ENCODE measurements around the gene ROR2.
"Not testable (repeated sequence)": the region's sequence is repeated elsewhere in the genome, so short reads cannot be mapped to it uniquely, and the experiment has no call there.

Gene ROR2

GRCh38 chr9:91659529-91660495 is 290.2 kb downstream of the ROR2 start:
- no peak for DNase-seq

- DNase-seq, result no peak
Measured at GRCh38 chr9:91658513-91659105, 291.4 kb downstream of the ROR2 start.

- no peak for DNase-seq
Measured at GRCh38 chr9:91657501-91657900, 292.5 kb downstream of the ROR2 start.

DNA sequence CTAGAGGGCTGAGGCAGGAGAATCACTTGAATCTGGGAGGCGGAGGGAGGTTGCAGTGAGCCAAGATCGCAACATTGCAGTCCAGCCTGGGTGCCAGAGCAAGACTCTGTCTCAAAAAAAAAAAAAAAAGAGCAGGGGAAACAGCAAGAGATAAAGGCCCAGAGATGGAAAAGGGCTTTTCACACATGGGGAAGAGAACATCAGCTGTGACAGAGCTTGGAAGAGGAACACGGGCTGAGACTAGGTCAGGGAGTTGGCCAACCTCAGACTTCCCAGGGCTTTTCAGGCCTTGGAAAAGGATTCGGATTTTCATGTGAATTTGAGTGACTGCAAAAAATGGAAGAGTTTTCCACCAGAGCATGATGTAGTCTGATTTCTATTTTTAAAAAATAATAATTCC is 294.4 kb downstream of the ROR2 start:
- DNase-seq, result no peak

DNA sequence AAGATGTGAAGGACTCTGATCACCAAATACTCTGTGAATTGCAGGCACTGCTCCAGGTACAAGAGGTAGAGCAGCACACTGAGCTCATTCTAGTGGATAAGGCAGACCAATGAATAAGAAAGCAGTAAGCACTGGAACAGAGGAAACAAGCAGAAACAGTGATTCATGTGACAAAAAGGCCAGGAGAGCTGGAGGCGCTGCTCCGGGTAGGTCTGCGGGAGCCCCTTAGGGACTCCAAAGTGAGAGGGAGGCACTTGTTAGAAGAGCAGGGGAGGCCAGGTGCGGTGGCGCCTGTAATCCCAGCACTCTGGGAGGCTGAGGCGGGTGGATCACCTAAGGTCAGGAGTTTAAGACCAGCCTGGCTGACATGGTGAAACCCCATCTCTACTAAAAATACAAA is 294.8 kb downstream of the ROR2 start:
- DNase-seq, result no peak

DNA sequence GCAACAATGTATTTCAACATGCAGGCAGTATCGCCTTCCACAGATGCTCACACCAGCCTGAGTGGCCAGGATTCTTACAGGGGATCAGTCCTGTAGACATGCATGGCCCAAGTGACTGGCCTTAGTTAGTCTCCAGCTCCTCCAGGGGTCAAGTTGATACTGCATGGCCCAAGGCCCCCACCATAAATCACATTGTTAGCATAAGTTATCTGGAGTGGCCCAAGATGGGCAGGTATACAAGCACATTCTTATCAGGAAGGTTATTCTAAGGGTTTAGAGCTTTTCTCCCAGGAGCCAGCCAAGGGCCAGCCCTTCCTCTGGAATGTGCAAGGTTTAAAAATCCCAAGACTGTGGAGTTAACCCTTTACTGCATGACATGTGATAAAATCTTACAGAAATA is 295.5 kb downstream of the ROR2 start:
- DNase-seq, result no peak

DNA sequence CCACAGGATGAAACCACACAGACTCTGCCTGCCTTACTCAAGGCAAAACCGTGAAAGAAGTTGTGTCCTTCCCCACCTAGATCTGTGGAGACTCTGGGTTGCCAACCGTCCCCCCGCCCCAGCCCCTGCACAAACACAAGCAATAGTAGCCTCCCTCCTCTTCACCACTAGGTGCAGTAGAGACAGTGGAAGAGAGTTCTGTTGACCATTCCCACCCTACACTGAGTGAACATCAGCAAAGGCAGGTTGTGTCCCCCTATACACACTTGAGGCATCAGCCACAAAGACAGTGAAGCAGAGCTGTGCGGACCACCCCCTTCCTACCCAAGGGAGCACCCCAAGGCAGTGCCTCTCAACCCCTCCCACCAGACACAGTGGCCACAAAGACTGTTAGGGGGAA is 302.7 kb downstream of the ROR2 start:
- DNase-seq, result no peak

DNA sequence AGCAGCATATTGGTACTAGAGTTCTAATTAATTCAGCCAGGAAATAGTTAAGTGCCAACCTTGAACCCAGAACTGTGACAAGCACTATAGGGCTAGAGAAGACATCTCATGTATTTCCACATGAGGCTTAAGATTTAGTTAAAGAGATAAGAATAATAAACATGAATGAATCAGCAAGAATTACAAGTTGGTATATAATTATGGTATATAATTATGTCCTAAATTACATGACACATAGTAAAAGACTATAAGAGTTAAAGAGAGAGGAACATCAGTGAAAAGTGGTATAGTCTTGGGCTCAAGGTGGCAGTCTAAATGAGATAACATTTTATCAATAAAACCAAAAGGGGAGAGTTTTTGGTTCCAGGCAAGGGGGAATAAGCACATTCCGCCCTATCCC is 303.3 kb downstream of the ROR2 start:
- no peak for DNase-seq

DNA sequence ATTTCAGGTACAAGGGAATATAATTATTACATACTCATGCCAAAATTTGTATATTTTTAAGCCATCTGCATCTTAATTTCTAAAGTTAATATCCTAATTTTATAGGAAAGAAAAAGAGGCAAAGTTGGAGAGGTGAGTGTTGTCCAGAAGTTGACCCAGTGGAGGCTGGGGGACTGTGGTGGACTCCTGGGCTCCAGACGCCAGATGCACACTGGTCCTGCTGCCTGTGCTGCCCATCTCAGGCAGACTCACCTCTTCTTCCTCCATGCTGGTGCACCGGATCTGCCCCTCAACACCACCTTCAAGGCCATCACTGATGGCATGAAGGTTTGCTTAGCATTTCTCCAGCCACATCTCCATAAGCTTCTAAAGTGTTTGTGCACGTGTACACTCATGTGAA is 305.6 kb downstream of the ROR2 start:
- DNase-seq, result no peak

DNA sequence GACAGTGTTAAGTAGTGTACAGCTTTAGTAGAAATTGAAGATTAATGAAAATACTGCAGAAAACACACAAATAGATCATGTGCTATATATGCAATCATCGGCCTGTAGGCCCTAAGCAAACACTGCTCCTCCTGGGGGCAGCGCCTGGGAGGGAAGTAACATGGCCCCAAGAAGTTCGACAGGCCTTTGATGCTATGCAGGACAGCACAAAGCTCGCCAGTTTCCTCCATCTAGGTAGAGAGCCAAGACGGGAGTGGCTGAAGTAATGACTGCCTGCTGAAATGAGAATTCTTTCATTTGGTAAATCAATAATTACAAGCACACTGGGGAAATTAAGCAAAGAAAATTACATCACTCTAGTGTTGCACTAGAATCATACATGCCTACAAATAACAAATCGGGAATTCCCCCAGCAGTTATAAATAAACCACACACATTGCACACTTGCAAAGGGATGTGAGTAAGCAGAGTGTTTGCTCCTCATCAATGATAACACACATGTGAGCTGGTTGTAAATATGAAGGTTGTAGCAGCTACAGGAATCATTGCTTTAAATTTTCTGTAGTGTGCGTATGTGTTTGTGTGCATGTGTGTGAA is 306.4 kb downstream of the ROR2 start:
- no peak for DNase-seq

DNA sequence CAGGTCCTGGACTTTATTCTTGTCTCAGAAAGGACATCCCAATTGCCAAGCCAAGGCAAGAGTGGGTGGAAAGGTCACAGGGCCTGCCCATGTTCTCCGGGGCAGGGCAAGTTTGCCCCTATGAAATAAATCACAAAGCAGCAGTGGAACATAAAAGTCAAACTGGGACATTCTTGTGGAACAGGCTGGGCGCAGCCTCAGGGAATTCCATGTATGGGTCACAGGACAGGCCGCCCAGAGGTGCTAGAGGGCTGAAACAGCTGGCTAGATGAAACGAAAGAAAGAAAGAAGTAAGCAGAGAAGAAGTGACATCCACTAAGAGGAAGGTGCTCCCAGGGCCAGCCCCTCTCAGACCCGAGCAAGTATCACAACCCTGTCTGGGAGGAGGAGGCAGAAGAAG is 307.3 kb downstream of the ROR2 start:
- no peak for DNase-seq

GRCh38 chr9:91640428-91640827 is 309.6 kb downstream of the ROR2 start:
- DNase-seq, result no peak

- DNase-seq, result no peak
Measured at GRCh38 chr9:91639054-91639453, 311.0 kb downstream of the ROR2 start.

GRCh38 chr9:91634832-91635231 is 315.2 kb downstream of the ROR2 start:
- DNase-seq, result not testable (repeated sequence)

- no peak for DNase-seq
Measured at GRCh38 chr9:91629718-91630117, 320.3 kb downstream of the ROR2 start.

GRCh38 chr9:91628892-91629291 is 321.1 kb downstream of the ROR2 start:
- DNase-seq, result no peak

DNA sequence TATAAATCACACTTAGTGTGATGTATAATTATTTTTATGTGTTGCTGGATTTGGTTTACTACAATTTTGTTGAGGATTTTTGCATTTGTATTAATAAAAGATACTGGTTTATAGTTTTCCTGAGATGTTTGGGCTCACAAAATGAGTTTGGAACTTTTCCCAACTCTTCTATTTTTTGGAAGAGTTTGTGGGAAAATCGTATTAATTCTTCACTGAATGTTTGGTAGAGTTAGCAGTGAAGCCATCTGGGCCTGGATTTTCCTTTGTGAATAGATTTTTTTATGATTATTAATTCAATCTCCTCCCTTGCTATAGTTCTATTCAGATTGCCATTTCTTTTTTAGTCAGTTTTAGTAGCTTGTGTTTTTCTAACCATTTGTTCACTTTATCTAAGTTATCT is 324.7 kb downstream of the ROR2 start:
- DNase-seq, result no peak

GRCh38 chr9:91623004-91623403 is 327.0 kb downstream of the ROR2 start:
- no peak for DNase-seq

- not testable (repeated sequence) for DNase-seq
Measured at GRCh38 chr9:91622121-91622520, 327.9 kb downstream of the ROR2 start.

DNA sequence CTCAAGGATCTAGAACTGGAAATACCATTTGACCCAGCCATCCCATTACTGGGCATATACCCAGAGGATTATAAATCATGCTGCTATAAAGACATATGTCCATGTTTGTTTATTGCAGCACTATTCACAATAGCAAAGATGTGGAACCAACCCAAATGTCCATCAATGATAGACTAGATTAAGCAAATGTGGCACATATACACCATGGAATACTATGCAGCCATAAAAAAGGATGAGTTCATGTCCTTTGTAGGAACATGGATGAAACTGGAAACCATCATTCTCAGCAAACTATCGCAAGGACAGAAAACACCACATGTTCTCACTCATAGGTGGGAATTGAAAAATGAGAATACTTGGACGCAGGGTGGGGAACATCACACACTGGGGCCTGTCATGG is 336.0 kb downstream of the ROR2 start:
- DNase-seq, result not testable (repeated sequence)

- no peak for DNase-seq
Measured at GRCh38 chr9:91611582-91611981, 338.4 kb downstream of the ROR2 start.

- no peak for DNase-seq
Measured at GRCh38 chr9:91606255-91606995, 343.6 kb downstream of the ROR2 start.

DNA sequence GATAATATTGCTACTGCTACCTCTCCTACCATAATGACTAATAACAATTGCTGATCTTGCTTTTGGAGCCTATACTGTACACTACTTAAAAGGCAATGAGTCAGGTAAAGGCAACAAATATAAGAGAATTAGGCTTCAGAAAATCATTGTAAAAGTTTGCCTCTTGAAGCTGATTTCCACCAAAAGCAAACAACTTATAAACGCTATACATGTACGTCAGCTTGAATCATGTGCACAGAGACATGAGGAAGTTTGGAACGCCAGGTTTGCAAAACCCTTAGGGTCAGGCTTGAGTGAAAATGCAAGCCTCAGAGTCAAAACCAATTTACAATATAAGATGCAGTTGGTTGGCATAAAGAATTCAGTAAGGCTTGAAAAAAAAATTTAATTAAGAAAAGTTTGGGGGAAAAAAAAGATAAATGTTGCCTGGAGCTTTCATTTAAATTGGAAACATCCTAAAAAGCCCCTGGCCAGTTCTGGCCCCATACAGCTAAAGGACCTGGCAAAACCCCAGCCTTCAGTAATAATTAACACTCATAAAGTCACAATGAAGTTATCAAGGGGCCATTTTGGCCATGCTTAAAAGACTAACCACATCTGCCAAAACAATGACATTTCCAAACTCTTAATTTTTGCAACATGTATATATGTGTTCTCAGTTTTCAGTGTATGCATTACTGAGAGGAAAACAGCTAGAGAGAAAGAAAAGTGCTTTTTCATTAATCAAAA is 345.4 kb downstream of the ROR2 start:
- DNase-seq, result no peak

Measured in activated naive CD4-positive, alpha-beta T cell (primary cell).